ENCODE data around the gene LGALS9.
"Not testable (repeated sequence)": the region's sequence is repeated elsewhere in the genome, so short reads cannot be mapped to it uniquely, and the experiment has no call there.

LGALS9 gene

GRCh38 chr17:27650836-27651235 lies 19.8 kb downstream of the LGALS9 start:
- Histone ChIP-seq H3K27me3 (ENCODE audit: insufficient read depth, low read depth, severe bottlenecking) (no peaks in the 10 kb centered on the region), H3K4me3 (ENCODE audit: low read depth, low read length) (no peak overlapping the region), H3K9me3 (ENCODE audit: severe bottlenecking) (no peaks in the 10 kb centered on the region), H3K27ac (peak overlapping the region; percentile 42), H3K36me3 (no peaks in the 10 kb centered on the region)
- no peak for DNase-seq
- TF ChIP-seq CTCF (IDR thresholded peaks at IDR 0.05; ENCODE audit: low read depth, low read length): no peak

DNA sequence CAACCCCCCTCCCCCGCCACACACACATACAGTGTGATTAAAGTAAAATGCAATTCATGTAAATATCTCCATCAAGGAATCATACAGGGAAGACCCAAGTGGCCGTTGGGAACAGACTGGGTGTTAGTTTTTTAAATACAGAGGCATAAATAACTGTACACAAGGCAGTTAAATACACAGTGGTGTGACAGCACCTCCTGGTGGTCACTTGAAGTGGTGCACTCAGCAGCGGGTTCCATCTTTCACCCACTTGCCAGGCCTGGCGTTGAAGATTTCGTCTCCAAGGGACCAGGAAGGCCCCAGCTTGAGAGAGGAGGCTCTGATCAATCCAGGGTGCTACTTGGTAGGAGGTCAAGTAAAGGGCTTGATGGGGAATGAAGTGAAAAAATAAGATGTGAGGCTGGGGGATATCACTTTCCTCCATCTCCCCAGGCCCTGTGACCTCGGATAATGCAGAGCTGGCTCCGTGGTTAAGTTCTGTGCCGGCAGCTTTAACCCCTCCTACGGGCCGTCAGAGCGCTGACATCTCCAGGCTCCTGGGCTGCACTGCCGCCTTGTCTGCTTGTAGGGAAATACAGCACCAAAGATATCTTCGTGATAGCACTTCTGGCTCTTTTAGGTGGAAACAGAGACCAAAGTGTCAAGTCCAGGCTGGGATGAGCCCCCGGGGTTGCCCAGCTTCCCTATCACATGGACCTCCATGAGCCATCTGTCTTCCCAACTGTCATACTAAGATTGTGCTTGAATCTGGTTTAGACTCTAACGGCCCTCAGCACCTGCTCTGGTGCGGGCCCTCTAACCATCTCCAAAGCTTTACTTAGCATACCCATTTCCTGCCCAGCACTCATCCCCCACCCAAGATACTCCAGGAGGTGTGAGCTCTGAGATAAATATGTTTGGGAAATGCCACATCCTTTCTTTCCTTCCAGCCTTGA lies 20.7 kb downstream of the LGALS9 start:
- H3K27ac ChIP-seq: peak overlapping the region; percentile 52
- no peak overlapping the region for H3K4me3 ChIP-seq (ENCODE audit: low read depth, low read length)
- peak; percentile 67; the same call in 1 of the 2 replicates for TF ChIP-seq CTCF (IDR thresholded peaks at IDR 0.05; ENCODE audit: low read depth, low read length)
- no peaks in the 10 kb centered on the region for H3K9me3 ChIP-seq (ENCODE audit: severe bottlenecking)
- peak; percentile 70 for DNase-seq
- no peaks in the 10 kb centered on the region for H3K36me3 ChIP-seq
- no peaks in the 10 kb centered on the region for H3K27me3 ChIP-seq (ENCODE audit: insufficient read depth, low read depth, severe bottlenecking)

GRCh38 chr17:27653449-27653971 lies 22.5 kb downstream of the LGALS9 start:
- H3K27ac ChIP-seq; DNase-seq; H3K36me3 ChIP-seq; H3K9me3 ChIP-seq (ENCODE audit: severe bottlenecking); H3K27me3 ChIP-seq (ENCODE audit: insufficient read depth, low read depth, severe bottlenecking); H3K4me3 ChIP-seq (ENCODE audit: low read depth, low read length): not testable (repeated sequence)

DNA sequence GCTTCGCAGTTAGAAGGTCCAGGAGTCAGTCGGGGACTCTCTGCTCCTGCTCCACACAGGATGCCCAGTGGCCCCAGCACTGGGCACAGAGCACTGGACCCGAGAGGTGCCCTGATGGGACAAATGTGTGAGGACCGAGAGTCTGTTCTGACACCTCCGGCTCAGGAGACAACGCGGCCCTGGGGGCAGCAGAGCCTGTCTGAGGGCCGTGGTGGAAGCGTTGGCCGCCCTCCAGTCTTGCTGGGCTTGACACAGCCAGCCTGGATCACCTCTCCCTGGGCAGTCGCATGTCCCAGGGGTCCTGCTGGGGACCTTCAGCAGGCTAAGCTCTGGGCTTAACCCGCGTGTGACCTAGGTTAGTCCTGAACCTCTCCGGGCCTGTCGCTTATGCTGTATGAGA lies 23.1 kb downstream of the LGALS9 start:
- Histone ChIP-seq H3K27ac (no peak overlapping the region), H3K36me3 (no peaks in the 10 kb centered on the region), H3K27me3 (ENCODE audit: insufficient read depth, low read depth, severe bottlenecking) (no peaks in the 10 kb centered on the region), H3K9me3 (ENCODE audit: severe bottlenecking) (no peaks in the 10 kb centered on the region), H3K4me3 (ENCODE audit: low read depth, low read length) (no peak overlapping the region)
- no peak for TF ChIP-seq CTCF (IDR thresholded peaks at IDR 0.05; ENCODE audit: low read depth, low read length)
- no peak for DNase-seq

DNA sequence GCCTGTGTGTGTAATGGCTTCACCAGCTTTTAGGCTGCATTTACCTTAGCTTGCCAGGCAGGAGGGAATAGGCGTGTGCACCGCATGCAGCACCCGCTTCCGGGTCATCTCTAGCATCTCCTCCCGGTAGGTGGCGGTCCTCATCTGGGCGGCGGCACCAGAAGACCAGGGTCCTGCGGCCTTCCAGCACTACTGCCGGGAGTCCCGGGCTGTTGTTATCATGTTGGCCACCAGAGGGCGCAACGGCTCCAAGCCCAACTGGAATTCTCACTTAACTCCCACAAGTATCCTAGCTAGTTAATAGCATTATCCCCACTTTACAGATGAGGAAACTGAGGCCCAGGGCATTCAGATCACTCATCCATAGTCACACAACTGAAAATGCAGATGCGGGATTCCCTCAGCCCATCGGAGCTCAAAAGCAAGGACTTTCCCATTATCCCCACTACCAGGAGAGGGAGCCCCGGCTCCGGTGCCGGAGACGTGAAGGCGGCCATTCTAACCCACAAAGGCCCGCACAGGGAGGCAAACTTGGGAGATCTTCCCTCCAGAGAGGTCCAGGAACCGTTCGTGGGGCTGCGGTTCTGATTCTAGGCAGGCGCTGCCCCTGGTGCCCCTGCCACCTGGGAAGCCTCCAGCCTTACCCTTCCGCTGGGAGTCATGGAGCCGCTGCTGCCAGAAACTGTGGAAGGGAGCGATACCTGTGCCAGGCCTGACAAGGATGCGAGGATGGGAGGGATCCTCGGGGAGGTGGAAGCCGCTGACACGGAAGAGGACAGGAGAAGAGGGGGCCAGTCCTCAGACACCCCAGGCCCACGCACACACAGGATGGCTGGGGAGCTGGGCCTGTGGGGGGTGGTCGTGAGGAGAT lies 23.9 kb downstream of the LGALS9 start:
- peak; percentile 95 for DNase-seq
- no peaks in the 10 kb centered on the region for H3K27me3 ChIP-seq (ENCODE audit: insufficient read depth, low read depth, severe bottlenecking)
- no peaks in the 10 kb centered on the region for H3K9me3 ChIP-seq (ENCODE audit: severe bottlenecking)
- no peak overlapping the region for H3K4me3 ChIP-seq (ENCODE audit: low read depth, low read length)
- no peak overlapping the region for H3K27ac ChIP-seq
- H3K36me3 ChIP-seq: no peaks in the 10 kb centered on the region
- peak; percentile 84 for TF ChIP-seq CTCF (IDR thresholded peaks at IDR 0.05; ENCODE audit: low read depth, low read length)

- H3K27me3 ChIP-seq (ENCODE audit: insufficient read depth, low read depth, severe bottlenecking): not testable (repeated sequence)
Measured at GRCh38 chr17:27655525-27656111, 24.6 kb downstream of the LGALS9 start.

DNA sequence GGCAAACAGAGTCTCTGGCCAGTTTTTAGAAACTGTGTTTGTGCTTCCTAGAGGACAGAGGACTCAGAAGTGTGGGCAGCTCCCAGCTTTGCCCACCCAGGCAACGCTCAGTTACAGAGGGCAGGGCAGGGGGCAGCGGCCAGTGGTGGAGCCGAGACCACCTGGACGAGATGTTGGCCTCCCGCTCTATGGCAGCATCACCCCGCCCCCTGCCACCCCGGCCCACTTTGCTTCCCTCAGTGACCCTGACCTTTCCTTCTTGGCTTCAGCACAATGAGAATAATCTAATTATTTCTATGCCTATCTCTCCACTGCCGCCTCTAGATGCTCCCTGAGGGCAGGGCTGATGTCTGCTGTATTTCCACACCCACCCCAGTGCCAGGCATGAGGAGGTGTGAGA lies 25.6 kb downstream of the LGALS9 start:
- not testable (repeated sequence) for H3K36me3 ChIP-seq; H3K27ac ChIP-seq; H3K27me3 ChIP-seq (ENCODE audit: insufficient read depth, low read depth, severe bottlenecking); H3K4me3 ChIP-seq (ENCODE audit: low read depth, low read length); DNase-seq; H3K9me3 ChIP-seq (ENCODE audit: severe bottlenecking)

More at GRCh38 chr17:27655525-27656111, 24.6 kb downstream of the LGALS9 start:
- H3K4me3 ChIP-seq (ENCODE audit: low read depth, low read length); H3K36me3 ChIP-seq; H3K9me3 ChIP-seq (ENCODE audit: severe bottlenecking); DNase-seq; H3K27ac ChIP-seq: not testable (repeated sequence)
